ENCODE measurements around the gene RXRA.

DNA sequence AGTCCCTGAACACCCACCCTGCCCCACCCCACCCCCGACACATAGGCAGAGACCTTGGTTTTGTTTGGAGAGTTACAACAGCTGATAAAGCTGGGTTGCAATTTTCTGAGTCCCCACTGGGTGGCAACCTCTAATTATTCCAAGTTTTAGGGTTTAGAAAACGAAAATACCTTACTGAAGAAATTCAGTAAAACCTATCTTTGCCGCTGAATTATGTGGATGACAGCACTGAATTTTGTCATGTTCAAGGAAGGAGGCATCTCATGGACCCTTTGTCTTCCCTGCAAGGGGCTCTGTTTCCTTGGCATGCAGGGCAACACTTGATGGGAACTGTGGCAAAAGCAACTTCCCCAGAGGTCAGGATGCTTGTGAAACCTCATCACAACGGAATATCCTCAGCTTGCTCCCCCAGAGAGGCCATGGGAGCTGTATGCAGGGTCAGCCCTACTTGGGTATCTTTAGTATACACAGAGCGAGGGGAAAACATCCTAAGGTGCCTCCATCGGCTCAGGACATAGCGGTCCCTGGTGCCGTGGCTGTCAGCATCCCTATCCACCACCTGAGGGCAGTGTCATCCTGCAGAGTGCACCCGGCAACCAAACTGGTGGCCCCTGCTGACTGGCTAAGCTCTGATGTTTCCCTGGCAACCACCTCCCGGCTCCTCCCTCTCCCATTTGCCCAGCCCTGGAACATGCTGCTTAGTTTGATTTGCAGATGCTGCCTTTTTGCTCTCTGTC lies 123.1 kb downstream of the RXRA start:
- TF ChIP-seq SUZ12 (IDR thresholded peaks at IDR 0.05; ENCODE audit: extremely low read depth, insufficient read depth, insufficient read length) (no peak), ZNF274 (IDR thresholded peaks at IDR 0.05; ENCODE audit: low read depth, low read length) (no peak), YY1 (IDR thresholded peaks at IDR 0.05; ENCODE audit: insufficient read depth, insufficient read length) (no peak)
